ENCODE measurements around the gene RAP1GAP2.
"Not testable (repeated sequence)": the region's sequence is repeated elsewhere in the genome, so short reads cannot be mapped to it uniquely, and the experiment has no call there.

Gene RAP1GAP2

DNA sequence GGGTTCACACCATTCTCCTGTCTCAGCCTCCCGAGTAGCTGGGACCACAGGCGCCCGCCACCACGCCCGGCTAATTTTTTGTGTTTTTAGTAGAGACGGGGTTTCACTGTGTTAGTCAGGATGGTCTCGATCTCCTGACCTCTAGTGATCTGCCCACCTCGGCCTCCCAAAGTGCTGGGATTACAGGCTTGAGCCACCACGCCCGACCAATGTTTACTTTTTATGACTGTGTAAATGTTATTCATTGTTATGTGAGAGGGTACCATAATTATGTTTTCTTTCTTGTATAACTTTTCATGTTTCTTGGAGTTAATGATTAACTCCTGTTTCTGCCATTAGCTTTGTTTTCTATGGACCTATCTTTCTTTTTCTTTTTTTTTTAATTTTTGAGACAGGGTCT lies 94.5 kb downstream of the RAP1GAP2 start:
- not testable (repeated sequence) for DNase-seq

DNA sequence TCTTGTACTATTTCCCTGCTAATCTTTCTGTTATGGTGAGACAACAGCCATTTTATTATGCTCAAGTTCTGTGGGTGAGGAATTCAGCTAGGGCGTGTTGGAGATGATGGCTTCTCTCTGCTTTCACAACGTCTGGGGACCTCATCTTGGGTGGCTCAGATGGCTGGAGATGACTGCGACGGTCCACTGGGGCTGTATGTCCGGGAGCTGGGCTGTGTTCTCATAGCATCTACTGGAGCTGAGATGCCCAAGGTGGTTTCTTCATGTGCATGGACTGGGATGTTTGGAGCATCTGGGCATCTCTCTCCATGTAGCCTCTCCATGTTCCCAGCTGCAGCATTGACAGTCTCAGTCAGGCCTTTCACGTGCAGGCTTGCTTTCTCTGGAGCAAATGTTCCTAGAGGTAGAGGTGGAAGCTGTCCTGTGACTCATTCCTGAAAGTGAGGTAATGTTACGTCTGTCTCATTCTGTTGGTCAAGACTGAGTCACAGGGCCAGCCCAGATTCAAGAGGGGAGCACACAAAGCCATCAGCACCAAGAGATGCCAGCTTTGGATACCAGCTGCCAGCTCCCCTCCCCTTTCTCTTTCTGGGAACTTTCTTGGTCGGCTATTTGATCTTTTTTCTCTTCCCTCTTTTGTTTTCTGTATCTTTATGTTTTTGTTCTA lies 96.2 kb downstream of the RAP1GAP2 start:
- no peak for DNase-seq

DNA sequence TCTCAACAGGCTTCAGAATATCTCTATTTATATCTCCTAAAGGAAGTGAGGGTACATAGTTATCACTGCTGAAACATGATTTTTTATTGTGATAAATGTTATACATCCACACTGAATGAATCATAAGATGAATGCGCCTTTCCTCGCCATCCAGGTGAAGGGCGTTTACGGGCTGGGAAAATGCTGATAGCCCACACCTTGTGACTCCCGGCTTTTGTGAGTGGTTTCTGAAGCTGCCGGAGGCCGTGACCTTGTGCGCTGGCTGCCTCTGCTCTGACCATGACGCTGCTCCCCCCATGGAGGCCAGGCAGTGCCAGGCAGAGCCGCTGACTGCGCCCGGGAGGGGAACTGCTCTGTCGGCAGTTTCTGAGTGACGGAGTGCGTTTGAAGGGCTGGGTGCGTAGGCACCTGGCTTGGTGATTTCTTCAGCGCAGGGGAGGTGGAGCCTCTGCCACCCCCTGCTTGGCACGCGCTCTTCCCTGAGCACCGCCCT lies 97.2 kb downstream of the RAP1GAP2 start:
- DNase-seq: no peak

DNA sequence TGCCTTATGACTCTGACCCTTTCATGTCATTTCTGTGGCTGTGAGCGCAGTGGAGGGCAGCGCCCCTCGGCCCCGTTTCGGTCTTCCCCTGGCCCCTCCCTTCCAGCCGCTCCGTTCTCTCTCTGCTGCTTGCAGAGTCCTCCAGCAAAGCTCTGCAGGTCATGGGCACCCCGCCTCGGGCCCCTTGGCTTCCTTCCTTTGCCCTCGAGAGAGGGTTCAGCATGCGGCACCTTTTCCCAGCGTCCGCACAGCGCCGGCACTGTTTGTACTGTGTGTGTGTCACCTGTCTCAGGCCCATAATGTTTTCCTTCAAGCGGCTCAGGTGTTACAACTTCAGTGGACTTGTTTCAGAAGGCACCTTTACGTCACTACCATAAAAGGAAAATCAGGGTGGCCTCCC lies 98.5 kb downstream of the RAP1GAP2 start:
- no peak for DNase-seq

DNA sequence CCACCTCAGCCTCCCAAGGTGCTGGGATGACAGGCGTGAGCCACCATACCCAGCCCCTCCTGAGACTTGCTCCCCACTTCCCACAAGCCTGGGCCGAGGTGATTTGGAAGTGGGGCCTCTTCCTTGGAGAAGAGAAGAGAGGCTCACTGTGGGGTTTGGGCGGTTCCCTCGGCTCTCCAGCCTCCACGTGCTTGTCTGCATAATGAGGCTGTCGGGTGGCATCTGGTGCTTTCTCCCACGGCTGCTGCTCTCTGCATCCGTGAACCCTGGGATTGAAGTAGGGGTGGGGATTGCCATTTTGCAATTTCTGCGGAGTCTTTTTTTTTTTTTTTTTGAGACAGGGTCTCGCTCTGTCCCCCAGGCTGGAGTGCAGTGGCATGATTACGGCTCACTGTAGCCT lies 101.4 kb downstream of the RAP1GAP2 start:
- DNase-seq: no peak

DNA sequence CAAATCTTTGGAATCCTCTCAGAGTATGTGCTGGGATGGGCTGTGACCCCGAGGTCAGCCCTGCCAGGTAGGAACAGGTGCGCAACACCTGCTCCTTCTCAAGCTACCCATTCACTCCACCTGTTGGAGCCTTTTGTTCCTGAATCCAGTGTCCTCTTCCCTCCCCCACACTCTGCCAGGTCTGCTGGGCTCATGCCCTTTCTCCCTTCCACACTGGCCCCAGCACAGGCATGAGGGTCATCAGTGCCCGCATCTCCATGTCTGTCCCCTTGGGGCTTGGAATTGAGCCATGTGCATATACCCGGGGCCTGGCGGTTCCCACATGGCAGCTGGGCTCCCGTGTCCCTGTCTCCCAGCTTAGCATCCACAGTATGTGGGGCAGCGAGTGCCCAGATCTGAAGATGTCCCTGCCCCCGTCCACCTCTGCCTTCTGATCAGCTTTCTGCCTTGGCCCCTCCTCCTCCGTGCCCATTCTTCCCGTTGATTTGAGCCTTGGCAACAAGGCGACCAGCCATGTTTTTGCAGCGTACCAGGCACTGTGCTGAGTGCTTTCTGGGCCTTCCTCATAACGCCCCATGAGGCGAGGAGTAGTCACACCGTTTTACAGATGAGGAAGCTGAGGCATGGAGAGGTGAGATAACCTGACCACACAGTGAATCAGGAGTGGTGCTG lies 102.2 kb downstream of the RAP1GAP2 start:
- DNase-seq: no peak

DNA sequence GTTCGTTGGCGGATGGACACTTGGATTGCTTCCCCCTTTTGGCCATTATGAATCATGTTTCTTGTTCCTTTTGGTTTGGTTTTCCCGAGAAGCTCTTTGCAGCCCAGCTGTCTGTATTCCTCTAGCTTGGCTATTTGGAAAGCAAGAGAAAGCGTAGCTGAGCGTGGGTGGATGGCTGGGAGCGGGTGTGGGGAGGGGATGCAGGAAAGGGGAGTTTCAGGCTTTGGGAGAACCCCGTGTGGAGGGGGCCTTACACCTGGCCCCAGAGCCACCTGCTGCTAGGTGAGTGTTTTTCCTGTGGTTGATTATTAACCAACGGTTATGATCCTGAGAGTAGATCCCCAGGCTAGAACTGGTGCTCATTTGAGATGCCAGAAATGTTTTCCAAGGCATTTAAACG lies 103.7 kb downstream of the RAP1GAP2 start:
- DNase-seq: no peak

DNA sequence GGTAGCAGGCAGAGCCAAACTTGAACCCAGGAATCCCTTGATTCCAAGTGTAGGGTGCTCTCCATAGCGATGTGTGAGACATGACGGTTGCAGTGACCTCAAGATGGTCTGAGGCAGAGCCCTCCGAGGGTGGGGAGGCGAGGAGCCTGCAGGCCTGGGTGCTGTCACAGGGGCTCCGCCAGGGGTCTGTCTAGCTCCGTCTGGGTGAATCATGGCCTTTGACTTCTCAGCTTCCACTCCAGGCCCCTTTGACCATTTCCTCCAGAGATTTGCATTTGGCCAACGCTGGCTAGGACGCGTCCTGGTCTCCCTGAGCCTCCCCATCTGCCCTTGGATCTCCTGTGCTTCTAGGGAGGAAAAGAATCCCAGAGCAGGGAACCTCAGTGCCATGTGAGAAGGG lies 104.6 kb downstream of the RAP1GAP2 start:
- no peak for DNase-seq

DNA sequence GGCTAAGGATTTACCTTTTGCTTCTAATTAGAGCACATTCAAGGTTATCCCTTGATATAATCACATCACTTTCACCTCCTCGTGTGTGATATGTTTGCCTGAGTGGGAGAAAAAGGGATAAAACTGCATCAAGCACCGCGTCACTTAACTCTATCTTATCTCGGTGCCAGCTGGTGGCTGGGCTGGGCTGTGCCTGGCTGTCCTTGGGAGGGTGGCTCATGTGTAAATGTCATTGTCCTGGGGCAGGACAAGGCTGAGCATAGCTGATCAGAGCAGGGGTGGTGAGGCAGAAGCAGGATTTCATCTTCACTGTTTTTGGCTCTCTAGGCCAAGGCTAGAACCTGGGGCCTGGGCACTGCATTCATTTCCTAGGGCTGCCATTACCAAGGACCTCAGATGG lies 105.3 kb downstream of the RAP1GAP2 start:
- no peak for DNase-seq

DNA sequence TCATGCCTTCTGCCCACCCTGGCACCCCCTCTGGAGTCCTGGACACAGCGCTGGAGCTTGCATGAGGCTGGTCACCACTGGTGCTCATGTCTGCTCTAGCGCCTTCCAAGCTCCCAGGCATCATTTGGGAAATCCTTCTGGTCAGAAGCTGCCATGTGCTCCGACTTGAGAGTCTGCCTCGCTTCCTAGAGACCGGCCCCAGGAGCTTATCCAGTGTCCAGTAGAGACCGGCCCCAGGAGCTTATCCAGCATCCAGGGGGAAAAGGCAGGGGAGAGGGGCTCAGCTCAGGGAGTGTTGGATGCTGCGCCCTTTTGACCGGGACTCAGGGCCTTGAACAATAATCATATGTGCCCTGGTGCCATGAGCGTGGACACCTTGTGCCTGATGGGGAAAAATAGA lies 106.3 kb downstream of the RAP1GAP2 start:
- DNase-seq: no peak

DNA sequence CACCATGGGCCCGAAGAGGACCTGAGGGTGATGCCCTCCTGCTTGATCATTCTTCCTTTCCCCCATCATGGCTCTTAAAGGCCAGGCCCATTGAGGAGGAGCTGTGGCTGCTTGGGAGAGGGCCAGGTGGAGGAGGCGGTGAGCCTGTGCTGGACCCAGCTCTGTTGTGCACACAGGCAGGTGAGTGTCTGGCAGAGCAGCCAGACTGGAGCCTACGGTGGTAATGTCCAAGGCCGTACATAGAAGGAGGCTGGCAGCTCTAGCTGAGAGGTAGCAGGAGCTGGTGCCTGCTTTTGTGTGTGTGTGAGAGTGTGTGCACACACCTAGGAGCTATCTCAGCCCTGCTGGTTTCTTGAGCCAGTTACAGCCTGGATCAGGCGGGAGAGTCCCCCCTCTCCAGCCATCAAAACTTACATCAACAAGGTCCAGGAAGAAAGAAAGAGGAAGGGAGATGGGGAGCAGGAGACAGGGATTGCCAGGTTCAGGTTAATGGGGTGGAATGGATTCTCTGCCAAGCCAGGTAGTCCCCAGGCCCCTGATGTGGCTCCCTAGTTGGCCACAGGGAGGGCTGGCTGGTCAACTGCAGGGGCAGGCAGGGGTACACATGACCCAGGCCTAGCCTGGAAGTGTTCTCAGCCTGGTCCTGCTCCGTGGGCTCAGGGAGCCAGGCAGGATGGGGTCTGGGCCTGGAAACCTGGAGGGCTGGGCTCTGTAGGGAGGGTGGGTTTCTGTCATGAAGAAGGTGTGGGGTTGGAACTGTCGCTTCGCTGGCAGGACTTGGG lies 107.1 kb downstream of the RAP1GAP2 start:
- DNase-seq: no peak

DNA sequence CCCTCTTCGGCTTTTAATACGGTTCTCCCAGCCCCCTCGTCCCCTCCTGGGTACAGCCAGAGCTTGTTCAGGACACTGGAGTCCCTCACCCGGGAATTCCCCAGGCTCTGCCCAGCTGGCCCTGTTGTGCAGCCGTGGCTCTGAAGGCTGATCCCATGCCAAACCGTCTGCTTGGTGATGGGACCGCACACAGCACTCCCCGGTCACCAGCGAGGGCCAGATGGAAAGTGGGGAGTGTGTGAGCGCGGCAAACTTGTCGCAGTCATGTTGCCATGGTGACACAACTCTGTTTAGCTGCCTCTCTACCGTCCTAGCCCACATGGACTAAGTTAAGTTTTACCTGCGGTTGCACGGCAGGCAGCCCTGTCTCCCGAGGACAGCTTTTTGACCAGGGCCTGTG lies 107.9 kb downstream of the RAP1GAP2 start:
- no peak for DNase-seq

DNA sequence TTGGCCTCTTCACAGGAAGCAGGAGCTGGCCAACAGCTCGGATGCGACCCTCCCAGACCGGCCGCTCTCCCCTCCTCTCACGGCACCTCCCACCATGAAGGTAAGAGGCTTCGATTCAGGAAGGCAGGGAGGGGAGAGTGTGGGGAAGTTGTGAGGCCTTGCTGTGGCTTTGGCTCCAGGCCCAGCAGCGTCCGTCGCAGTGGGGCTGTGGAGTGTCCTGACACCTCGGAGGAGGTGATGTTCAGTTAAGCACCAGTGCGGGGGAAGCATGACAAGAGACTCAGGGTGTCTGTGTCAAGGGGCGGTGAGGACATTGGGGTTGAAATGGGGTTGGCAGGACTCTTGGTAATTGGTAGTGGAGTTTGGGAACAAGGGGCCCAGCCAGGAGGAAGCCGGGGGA lies 109.0 kb downstream of the RAP1GAP2 start:
- DNase-seq: no peak

DNA sequence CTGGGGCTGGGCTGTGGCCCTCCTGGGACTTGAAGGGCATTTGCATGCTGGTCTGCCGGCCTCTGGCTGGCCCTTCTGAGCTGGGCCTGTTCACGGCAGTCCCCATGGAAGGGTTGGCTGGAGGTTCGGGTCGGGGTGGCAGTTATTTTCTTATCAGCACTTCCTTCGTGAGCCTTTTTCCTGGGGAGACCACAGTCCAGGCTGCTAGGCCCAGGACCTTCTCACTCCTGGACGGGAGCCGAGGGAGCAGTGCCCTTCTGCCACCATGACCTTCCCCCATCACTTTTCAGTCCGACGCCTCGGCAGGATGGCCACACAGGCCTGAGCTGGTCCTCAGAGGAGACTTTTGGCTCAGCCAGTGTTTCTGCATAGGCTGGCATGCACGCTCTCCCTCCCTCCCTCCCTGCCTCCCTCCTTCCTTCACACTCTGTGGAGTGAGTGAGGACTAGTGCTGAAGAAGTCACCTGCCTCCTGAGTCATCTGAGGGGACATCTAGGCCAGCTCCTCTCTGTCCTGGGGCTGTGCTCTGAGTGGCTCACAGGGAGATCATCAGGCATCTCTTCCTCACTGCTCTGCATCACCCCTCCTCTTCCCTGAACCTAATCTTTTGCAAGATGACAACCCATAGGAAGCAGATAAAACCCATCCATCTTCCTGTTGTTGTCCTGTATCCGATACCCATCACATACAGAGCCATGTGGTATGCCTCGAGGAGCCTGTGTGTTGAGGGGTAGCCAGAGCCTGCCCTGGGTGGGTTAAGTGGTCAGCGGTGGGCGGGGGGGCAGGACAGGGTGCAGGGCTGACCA lies 109.7 kb downstream of the RAP1GAP2 start:
- no peak for DNase-seq

DNA sequence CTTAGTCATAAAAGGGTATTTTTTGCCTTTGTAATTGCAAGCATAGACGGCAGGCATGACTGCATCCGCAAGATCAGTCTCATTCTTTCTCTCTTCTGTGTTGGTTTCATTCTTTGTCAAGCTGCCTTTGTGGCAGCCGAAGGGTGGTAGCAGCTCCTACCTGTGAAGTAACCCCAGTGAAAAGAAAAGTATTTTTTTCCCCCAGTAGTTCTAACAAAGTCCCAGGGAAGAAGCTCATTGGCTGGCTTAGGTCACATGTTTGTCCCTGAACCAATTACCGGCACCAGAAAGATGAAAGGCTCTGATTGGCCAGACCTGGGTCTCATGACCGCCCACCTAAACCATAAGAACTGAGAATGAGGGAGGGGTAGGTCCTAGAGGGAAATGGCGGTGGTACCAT lies 110.7 kb downstream of the RAP1GAP2 start:
- DNase-seq: no peak

DNA sequence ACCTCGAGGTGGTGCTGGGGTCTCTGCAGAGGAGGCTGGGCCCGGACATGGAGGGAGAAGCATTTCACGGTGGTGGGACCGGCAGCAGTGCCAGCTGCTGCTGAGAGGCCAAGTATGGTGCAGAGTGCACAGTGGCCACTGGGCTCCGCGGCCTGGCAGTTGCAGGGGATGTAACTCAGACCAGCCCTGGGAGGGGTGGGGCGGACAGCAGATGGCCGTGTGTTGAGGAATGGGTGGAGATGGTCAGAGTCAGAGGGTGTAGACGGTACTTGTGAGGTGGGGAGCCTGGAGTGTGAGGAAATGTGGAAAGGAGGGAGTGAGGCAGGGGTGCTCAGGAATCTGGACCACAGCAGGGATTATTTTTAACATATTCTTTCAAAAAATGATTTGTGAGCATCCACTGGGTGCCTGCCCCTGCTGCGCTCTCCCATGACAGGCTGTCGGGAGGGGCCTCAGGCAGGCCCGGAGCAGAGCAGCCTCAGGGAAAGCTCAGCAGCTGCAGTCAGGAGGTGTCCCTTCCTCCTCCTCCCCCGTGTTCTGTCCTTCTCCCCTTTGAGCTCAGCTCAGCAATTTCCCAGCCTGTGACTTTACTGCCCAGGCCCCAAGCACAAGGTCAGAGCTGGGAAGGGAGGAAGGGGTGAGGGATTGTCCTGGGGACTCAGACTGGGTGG lies 113.1 kb downstream of the RAP1GAP2 start:
- DNase-seq: no peak

DNA sequence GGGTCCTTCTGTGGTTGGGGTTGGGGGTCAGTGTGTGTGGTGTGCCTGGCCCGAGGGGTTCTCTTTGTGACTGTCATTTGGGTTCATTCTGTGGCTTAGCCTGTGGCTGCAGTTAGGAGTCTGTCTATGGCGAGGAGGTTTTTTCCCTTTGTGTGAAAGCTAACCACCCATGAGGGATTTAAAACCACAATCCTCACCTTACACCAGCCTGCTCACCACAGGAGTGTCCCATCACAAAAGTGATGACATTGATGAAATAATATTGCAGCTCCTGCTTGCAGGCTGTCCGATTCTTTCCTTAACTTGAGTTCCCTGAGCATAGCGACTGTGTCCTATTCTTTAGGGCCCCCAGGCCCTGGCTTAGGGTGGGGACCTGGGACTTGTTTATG lies 113.6 kb downstream of the RAP1GAP2 start:
- DNase-seq: no peak

DNA sequence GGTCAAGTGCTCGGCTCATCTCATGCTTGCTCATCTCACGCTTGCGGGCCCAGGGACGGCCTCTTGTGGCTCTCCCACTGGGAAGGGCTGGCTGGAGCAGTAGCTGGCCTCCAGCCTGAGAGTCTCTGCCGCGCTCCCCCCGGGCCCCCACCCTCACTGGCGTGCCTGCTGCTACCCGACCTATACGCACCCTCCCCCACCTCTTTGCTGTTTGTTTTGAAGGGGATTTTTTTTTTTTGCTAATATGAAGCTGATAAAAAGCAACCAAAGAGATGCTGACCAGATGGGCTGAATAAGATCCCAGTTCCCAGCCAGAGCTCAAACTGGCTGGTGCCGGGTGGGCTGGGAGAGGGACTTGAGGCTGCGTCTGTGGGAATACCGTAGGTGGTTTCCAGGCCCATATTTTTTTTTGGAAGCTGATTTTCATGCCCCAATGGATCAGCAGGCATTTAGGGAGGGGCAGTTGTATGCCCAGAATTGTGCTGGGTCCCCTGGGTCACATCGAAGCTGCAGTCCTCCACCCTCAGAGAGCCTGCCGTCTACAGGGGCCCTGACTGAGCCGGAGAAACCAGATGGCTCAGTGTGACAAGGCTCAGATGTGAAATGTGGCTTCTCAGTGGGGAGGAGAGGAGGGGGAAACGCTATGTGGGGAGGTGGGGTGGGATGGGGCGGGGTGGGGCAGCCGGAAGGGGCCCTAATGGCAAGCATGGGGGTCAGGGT lies 115.0 kb downstream of the RAP1GAP2 start:
- no peak for DNase-seq

DNA sequence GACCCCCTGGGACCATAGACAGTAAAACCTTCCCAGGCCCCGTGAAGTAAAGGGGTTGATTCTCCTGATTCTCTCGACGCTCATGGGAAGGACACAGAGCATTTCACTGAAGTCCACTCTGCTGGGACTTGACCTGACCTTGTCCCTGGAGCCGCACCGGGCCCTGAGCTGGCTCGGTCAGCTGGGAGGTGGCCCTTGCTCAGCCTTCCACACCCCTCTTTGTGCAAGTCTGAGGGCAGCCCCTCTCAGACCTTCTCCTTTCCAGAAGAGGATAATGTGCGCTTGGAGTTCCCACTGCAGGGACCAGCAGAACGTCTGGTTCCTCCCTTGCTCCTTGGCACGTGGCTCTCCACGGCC lies 115.5 kb downstream of the RAP1GAP2 start:
- no peak for DNase-seq

DNA sequence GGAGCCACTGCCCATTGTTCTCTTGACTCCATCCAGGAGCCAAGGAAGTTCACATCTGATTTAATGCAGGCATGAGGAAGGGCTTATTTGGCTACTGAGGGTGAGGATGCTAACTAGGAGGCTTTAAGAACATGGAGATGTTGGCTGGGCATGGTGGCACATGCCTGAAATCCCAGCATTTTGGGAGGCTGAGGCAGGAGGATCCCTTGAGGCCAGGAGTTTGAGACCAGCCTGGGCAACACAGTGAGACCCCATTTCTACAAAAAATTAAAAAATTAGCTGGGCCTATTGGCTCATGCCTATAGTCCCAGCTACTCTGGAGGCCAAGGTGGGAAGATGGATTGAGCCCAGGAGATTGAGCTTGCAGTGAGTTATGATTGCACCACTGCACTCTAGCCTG lies 116.5 kb downstream of the RAP1GAP2 start:
- no peak for DNase-seq

DNA sequence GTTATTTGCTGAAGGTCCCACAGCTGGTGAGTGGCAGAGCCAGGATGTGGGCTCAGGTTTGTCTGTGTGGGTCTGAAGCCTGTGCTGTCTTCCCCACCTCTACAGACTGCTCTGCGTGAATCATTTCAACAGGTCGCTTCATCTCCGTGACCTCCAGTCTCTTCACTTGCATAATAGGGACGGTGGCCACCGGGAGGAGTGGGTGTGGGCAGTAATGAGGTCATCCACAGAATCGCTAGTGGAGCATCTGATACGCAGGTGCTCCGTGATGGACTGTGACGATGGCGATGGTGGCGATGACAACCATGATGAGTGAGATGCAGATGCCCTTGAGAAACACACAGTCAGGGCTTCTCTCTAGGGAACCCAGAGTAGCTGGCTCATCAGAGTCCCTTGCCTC lies 120.2 kb downstream of the RAP1GAP2 start:
- DNase-seq: no peak

DNA sequence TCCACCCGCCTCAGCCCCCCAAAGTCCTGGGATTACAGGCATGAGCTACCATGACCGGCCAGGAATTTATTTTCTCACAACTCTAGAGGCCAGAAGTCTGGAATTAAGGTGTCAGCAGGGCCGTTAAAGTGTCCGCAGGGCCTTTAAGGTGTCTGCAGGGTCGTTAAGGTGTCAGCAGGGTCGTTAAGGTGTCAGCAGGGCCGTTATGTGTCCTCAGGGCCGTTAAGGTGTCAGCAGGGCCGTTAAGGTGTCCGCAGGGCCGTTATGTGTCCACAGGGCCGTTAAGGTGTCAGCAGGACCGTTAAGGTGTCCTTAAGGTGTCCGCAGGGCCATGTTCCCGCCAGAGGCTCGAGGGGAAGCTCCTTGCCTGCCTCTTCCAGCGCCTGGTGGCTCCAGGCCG lies 125.2 kb downstream of the RAP1GAP2 start:
- no peak for DNase-seq
